AG09309 (cell line): ENCODE measurements around the gene GRIK4.

ENCODE experiments used
- DNase-seq: peaks from one replicate; pipeline ENCODE4 v3.0.0-alpha.2; 2010; ENCODE audit warnings: low read depth
- H3K4me3 ChIP-seq: 2 replicates; pipeline ENCODE4 v1.5.1; 2011; ENCODE audit warnings: mild to moderate bottlenecking, low read depth, low read length, moderate library complexity; ENCODE audit not compliant: control insufficient read depth
- CTCF ChIP-seq: IDR thresholded peaks from 2 replicates; pipeline ENCODE4 v1.5.1; 2011; ENCODE audit warnings: mild to moderate bottlenecking, low read depth, low read length, inconsistent platforms; ENCODE audit not compliant: insufficient read depth, control insufficient read depth; ENCODE audit errors: missing control alignments

Gene GRIK4

GRCh38 chr11:120823159-120823558 lies 311.6 kb downstream of the GRIK4 start:
- no peak overlapping the region for H3K4me3 ChIP-seq
- TF ChIP-seq CTCF = no peak
- DNase-seq = no peak

- TF ChIP-seq CTCF = no peak
- no peak for DNase-seq
- no peak overlapping the region for H3K4me3 ChIP-seq
Measured at GRCh38 chr11:120824242-120824641, 312.7 kb downstream of the GRIK4 start.

- no peak overlapping the region for H3K4me3 ChIP-seq
- no peak for TF ChIP-seq CTCF
- no peak for DNase-seq
Measured at GRCh38 chr11:120827198-120827597, 315.6 kb downstream of the GRIK4 start.

- no peak overlapping the region for H3K4me3 ChIP-seq
- TF ChIP-seq CTCF = no peak
- no peak for DNase-seq
Measured at GRCh38 chr11:120827820-120828219, 316.3 kb downstream of the GRIK4 start.

- TF ChIP-seq CTCF = no peak
- H3K4me3 ChIP-seq = no peak overlapping the region
- no peak for DNase-seq
Measured at GRCh38 chr11:120828847-120829246, 317.3 kb downstream of the GRIK4 start.

- no peak overlapping the region for H3K4me3 ChIP-seq
- no peak for DNase-seq
- no peak for TF ChIP-seq CTCF
Measured at GRCh38 chr11:120830085-120830620, 318.6 kb downstream of the GRIK4 start.
